Fibroblast of lung (primary cell): ENCODE measurements around the gene MROH7. TPM values are rescaled to one million over a fixed set of nuclear protein-coding genes. Genes with fewer than 3 reads are reported as not detected.

Experiments used
- DNase-seq, 2 donors: peaks; one replicate each; pipeline versions ENCODE4 v3.0.0 to v3.0.0-alpha.2; 2010; ENCODE audit warnings: low read depth in 2 of 2
- H2AFZ ChIP-seq: 2 replicates; pipeline ENCODE4 v1.5.1; 2012; ENCODE audit warnings: low read length, control low read depth, inconsistent platforms
- H3K27ac ChIP-seq: 2 replicates; pipeline ENCODE4 v1.5.1; 2011; ENCODE audit warnings: low read length, control low read depth; ENCODE audit not compliant: insufficient read depth
- H3K27me3 ChIP-seq: 2 replicates; pipeline ENCODE4 v1.5.1; 2011; ENCODE audit warnings: mild to moderate bottlenecking, low read length; ENCODE audit not compliant: control insufficient read depth, insufficient read depth
- H3K36me3 ChIP-seq: 2 replicates; pipeline ENCODE4 v1.5.1; 2011; ENCODE audit warnings: low read length; ENCODE audit not compliant: control insufficient read depth, insufficient read depth
- H3K4me1 ChIP-seq: 2 replicates; pipeline ENCODE4 v1.5.1; 2011; ENCODE audit warnings: low read length; ENCODE audit not compliant: control insufficient read depth, insufficient read depth; ENCODE audit errors: extremely low read depth
- H3K4me2 ChIP-seq: 2 replicates; pipeline ENCODE4 v1.5.1; 2011; ENCODE audit warnings: low read length, control low read depth; ENCODE audit not compliant: insufficient read depth; ENCODE audit errors: extremely low read depth
- H3K4me3 ChIP-seq, 4 experiments: fragments of 200-600 bp in 1 of 4; sonication (generic) in 1 of 4; replicated peaks in 1 of 4; 2 replicates each; pipeline ENCODE4 v1.5.1; 2011 to 2016; ENCODE audit warnings: low read length in 4 of 4, low read depth in 3 of 4, mild to moderate bottlenecking in 3 of 4, control low read depth in 2 of 4, inconsistent platforms in 1 of 4, mixed read lengths in 1 of 4; ENCODE audit not compliant: insufficient read depth in 1 of 4; ENCODE audit errors: control extremely low read depth in 1 of 4
- H3K79me2 ChIP-seq: 2 replicates; pipeline ENCODE4 v1.5.1; 2012; ENCODE audit warnings: mild to moderate bottlenecking, low read length, inconsistent platforms; ENCODE audit not compliant: control insufficient read depth, insufficient read depth
- H3K9ac ChIP-seq: 2 replicates; pipeline ENCODE4 v1.5.1; 2011; ENCODE audit warnings: mild to moderate bottlenecking, low read length, control low read depth; ENCODE audit not compliant: insufficient read depth
- H3K9me3 ChIP-seq: 2 replicates; pipeline ENCODE4 v1.5.1; 2012; ENCODE audit warnings: low read depth, low read length; ENCODE audit not compliant: control insufficient read depth, insufficient read depth
- H4K20me1 ChIP-seq: 2 replicates; pipeline ENCODE4 v1.5.1; 2011; ENCODE audit warnings: low read length; ENCODE audit not compliant: control insufficient read depth, insufficient read depth; ENCODE audit errors: extremely low read depth
- CTCF ChIP-seq, 2 donors: IDR thresholded peaks in 1 of 2; conservative IDR thresholded peaks in 1 of 2; 1 replicate in 1 of 2; 2 replicates in 1 of 2; pipeline ENCODE4 v1.5.1; 2011 to 2012; ENCODE audit warnings: low read length in 2 of 2, control low read depth in 1 of 2, inconsistent platforms in 1 of 2, low read depth in 1 of 2, mild to moderate bottlenecking in 1 of 2
- EZH2 ChIP-seq: IDR thresholded peaks from 2 replicates; pipeline ENCODE4 v1.5.1; 2012; ENCODE audit warnings: low read length, control low read depth, mild to moderate bottlenecking; ENCODE audit errors: missing control alignments
- polyA plus RNA-seq, 2 donors: library from polyadenylated mRNA; depleted of rRNA in 1 of 2; stranded (reverse) in 1 of 2; unstranded in 1 of 2; fragments of >200 nt; gene quantifications; 2 replicates each; pipeline ENCODE4 v1.2.1, GENCODE V29; 2011 to 2012; ENCODE audit warnings: missing spikeins in 1 of 2
- total RNA-seq: library from RNA; depleted of rRNA; stranded (reverse); fragments of >200 nt; gene quantifications from 2 replicates; pipeline ENCODE4 v1.2.1, GENCODE V29; 2014

Gene MROH7
- total and polyA plus RNA-seq, 2 donors (not counting 1 experiment from before 2014, with no cell fraction given) = 0.01 to 0.33 TPM

GRCh38 chr1:54744696-54745095 lies 103.1 kb downstream of the MROH7 start:
- no peaks in the 10 kb centered on the region for H3K4me1 ChIP-seq
- no peaks in the 10 kb centered on the region for H3K79me2 ChIP-seq
- H3K36me3 ChIP-seq = peaks cover 6% of the 10 kb centered on the region

GRCh38 chr1:54745274-54745673 lies 103.7 kb downstream of the MROH7 start:
- TF ChIP-seq EZH2 = no peak
- no peak for TF ChIP-seq CTCF (conservative IDR thresholded peaks at IDR 0.05 in 1 of 2, IDR thresholded peaks at IDR 0.05 in 1 of 2; ENCODE audit: low read depth in 1 of 2, low read length in 2 of 2)
- Histone ChIP-seq H3K4me3 (no peak overlapping the region), H3K36me3 (peaks cover 6% of the 10 kb centered on the region), H3K27ac (no peak overlapping the region), H3K4me1 (no peaks in the 10 kb centered on the region), H2AFZ (no peak overlapping the region), H3K27me3 (peaks cover 2% of the 10 kb centered on the region), H3K4me2 (no peak overlapping the region), H4K20me1 (no peaks in the 10 kb centered on the region), H3K9me3 (no peaks in the 10 kb centered on the region), H3K79me2 (no peaks in the 10 kb centered on the region), H3K9ac (no peak overlapping the region)
- no peak for DNase-seq

More at GRCh38 chr1:54744696-54745095, 103.1 kb downstream of the MROH7 start:
- Histone ChIP-seq H3K4me3 (no peak overlapping the region), H3K27ac (no peak overlapping the region), H3K27me3 (peaks cover 2% of the 10 kb centered on the region), H4K20me1 (no peaks in the 10 kb centered on the region), H3K9me3 (no peaks in the 10 kb centered on the region), H2AFZ (no peak overlapping the region), H3K4me2 (no peak overlapping the region), H3K9ac (no peak overlapping the region)
- TF ChIP-seq CTCF (conservative IDR thresholded peaks at IDR 0.05 in 1 of 2, IDR thresholded peaks at IDR 0.05 in 1 of 2; ENCODE audit: low read depth in 1 of 2, low read length in 2 of 2) (no peak), EZH2 (no peak)
- DNase-seq = no peak

GRCh38 chr1:54745864-54746263 lies 104.3 kb downstream of the MROH7 start:
- Histone ChIP-seq H3K4me1 (no peaks in the 10 kb centered on the region), H2AFZ (no peak overlapping the region), H3K27me3 (peaks cover 2% of the 10 kb centered on the region), H3K9me3 (no peaks in the 10 kb centered on the region), H4K20me1 (no peaks in the 10 kb centered on the region), H3K9ac (no peak overlapping the region), H3K4me3 (no peak overlapping the region), H3K36me3 (peaks cover 6% of the 10 kb centered on the region), H3K4me2 (no peak overlapping the region), H3K27ac (no peak overlapping the region), H3K79me2 (no peaks in the 10 kb centered on the region)
- TF ChIP-seq EZH2 (no peak), CTCF (conservative IDR thresholded peaks at IDR 0.05 in 1 of 2, IDR thresholded peaks at IDR 0.05 in 1 of 2; ENCODE audit: low read depth in 1 of 2, low read length in 2 of 2) (no peak)
- no peak for DNase-seq
